ENCODE results near the gene NNAT.
"Not testable (repeated sequence)": the region's sequence is repeated elsewhere in the genome, so short reads cannot be mapped to it uniquely, and the experiment has no call there.

The NNAT gene

GRCh38 chr20:37479925-37480691 is 40.9 kb upstream of the NNAT start:
- Histone ChIP-seq H3K79me2 (ENCODE audit: insufficient read depth, low read depth) (no peaks in the 10 kb centered on the region), H3K9ac (no peak overlapping the region), H3K27ac (no peak overlapping the region), H3K36me3 (ENCODE audit: insufficient read depth) (no peaks in the 10 kb centered on the region), H3K4me3 (IDR thresholded peaks at IDR 0.05; ENCODE audit: insufficient read depth, low read depth, low read length) (no peak overlapping the region), H3K4me1 (ENCODE audit: low read depth, poor library complexity, severe bottlenecking) (no peaks in the 10 kb centered on the region), H3K4me2 (no peak overlapping the region), H4K20me1 (ENCODE audit: insufficient read depth) (no peaks in the 10 kb centered on the region), H3K27me3 (ENCODE audit: insufficient read depth, low read depth) (0 out of 2 replicates have a peak, but pooled peaks cover 3% of the 10 kb centered on the region), H2AFZ (ENCODE audit: low read depth) (no peak overlapping the region)
- no peak for TF ChIP-seq CTCF (conservative IDR thresholded peaks at IDR 0.05; ENCODE audit: low read depth, low read length)

- Histone ChIP-seq H2AFZ (ENCODE audit: low read depth) (no peak overlapping the region), H3K4me3 (IDR thresholded peaks at IDR 0.05; ENCODE audit: insufficient read depth, low read depth, low read length) (no peak overlapping the region), H3K79me2 (ENCODE audit: insufficient read depth, low read depth) (no peaks in the 10 kb centered on the region), H3K4me2 (no peak overlapping the region), H3K4me1 (ENCODE audit: low read depth, poor library complexity, severe bottlenecking) (no peaks in the 10 kb centered on the region), H3K27ac (no peak overlapping the region), H4K20me1 (ENCODE audit: insufficient read depth) (no peaks in the 10 kb centered on the region), H3K9ac (no peak overlapping the region), H3K27me3 (ENCODE audit: insufficient read depth, low read depth) (0 out of 2 replicates have a peak, but pooled peaks cover 3% of the 10 kb centered on the region), H3K36me3 (ENCODE audit: insufficient read depth) (no peaks in the 10 kb centered on the region)
- no peak for TF ChIP-seq CTCF (conservative IDR thresholded peaks at IDR 0.05; ENCODE audit: low read depth, low read length)
Observed at GRCh38 chr20:37480919-37481318, 40.1 kb upstream of the NNAT start.

- Histone ChIP-seq H3K36me3 (ENCODE audit: insufficient read depth) (no peaks in the 10 kb centered on the region), H3K27me3 (ENCODE audit: insufficient read depth, low read depth) (0 out of 2 replicates have a peak, but pooled peaks cover 3% of the 10 kb centered on the region), H4K20me1 (ENCODE audit: insufficient read depth) (no peaks in the 10 kb centered on the region), H3K4me2 (no peak overlapping the region), H2AFZ (ENCODE audit: low read depth) (no peak overlapping the region), H3K79me2 (ENCODE audit: insufficient read depth, low read depth) (no peaks in the 10 kb centered on the region), H3K4me3 (IDR thresholded peaks at IDR 0.05; ENCODE audit: insufficient read depth, low read depth, low read length) (no peak overlapping the region), H3K4me1 (ENCODE audit: low read depth, poor library complexity, severe bottlenecking) (no peaks in the 10 kb centered on the region), H3K9ac (no peak overlapping the region), H3K27ac (no peak overlapping the region)
- TF ChIP-seq CTCF (conservative IDR thresholded peaks at IDR 0.05; ENCODE audit: low read depth, low read length), result no peak
Observed at GRCh38 chr20:37481610-37482009, 39.4 kb upstream of the NNAT start.

GRCh38 chr20:37484331-37484730 is 36.7 kb upstream of the NNAT start:
- H3K4me3 ChIP-seq (IDR thresholded peaks at IDR 0.05; ENCODE audit: insufficient read depth, low read depth, low read length), result no peak overlapping the region
- H4K20me1 ChIP-seq (ENCODE audit: insufficient read depth), result no peaks in the 10 kb centered on the region
- no peaks in the 10 kb centered on the region for H3K4me1 ChIP-seq (ENCODE audit: low read depth, poor library complexity, severe bottlenecking)
- no peaks in the 10 kb centered on the region for H3K36me3 ChIP-seq (ENCODE audit: insufficient read depth)
- H3K9ac ChIP-seq, result no peak overlapping the region
- H3K27ac ChIP-seq, result no peak overlapping the region
- TF ChIP-seq CTCF (conservative IDR thresholded peaks at IDR 0.05; ENCODE audit: low read depth, low read length), result no peak
- H2AFZ ChIP-seq (ENCODE audit: low read depth), result no peak overlapping the region
- no peaks in the 10 kb centered on the region for H3K79me2 ChIP-seq (ENCODE audit: insufficient read depth, low read depth)
- H3K27me3 ChIP-seq (ENCODE audit: insufficient read depth, low read depth), result no peaks in the 10 kb centered on the region
- H3K4me2 ChIP-seq, result no peak overlapping the region

GRCh38 chr20:37486209-37486608 is 34.8 kb upstream of the NNAT start:
- not testable (repeated sequence) for H2AFZ ChIP-seq (ENCODE audit: low read depth); H3K36me3 ChIP-seq (ENCODE audit: insufficient read depth); H3K79me2 ChIP-seq (ENCODE audit: insufficient read depth, low read depth); H3K4me2 ChIP-seq; H4K20me1 ChIP-seq (ENCODE audit: insufficient read depth); H3K4me1 ChIP-seq (ENCODE audit: low read depth, poor library complexity, severe bottlenecking); H3K27ac ChIP-seq; H3K27me3 ChIP-seq (ENCODE audit: insufficient read depth, low read depth); H3K4me3 ChIP-seq (IDR thresholded peaks at IDR 0.05; ENCODE audit: insufficient read depth, low read depth, low read length); H3K9ac ChIP-seq
